BLaER1 (cell line): ENCODE results near the gene CCNT1.
A peak's percentile ranks its signal among the peaks of the same experiment; 100 is the strongest.
"Not testable (repeated sequence)": the region's sequence is repeated elsewhere in the genome, so short reads cannot be mapped to it uniquely, and the experiment has no call there.

Experiments used
- H3K27ac ChIP-seq: shearing (Covaris generic); formaldehyde crosslinking; 2 replicates; pipeline ENCODE4 v1.8.1; 2022
- H3K27me3 ChIP-seq: shearing (Covaris generic); formaldehyde crosslinking; 2 replicates; pipeline ENCODE4 v1.8.1; 2022
- H3K36me3 ChIP-seq: shearing (Covaris generic); formaldehyde crosslinking; 2 replicates; pipeline ENCODE4 v1.8.1; 2022
- H3K4me1 ChIP-seq: shearing (Covaris generic); formaldehyde crosslinking; 2 replicates; pipeline ENCODE4 v1.8.1; 2022
- H3K4me2 ChIP-seq: shearing (Covaris generic); formaldehyde crosslinking; 2 replicates; pipeline ENCODE4 v1.8.1; 2022
- H3K4me3 ChIP-seq: shearing (Covaris generic); formaldehyde crosslinking; 2 replicates; pipeline ENCODE4 v1.8.1; 2022
- H3K9ac ChIP-seq: shearing (Covaris generic); formaldehyde crosslinking; 2 replicates; pipeline ENCODE4 v1.8.1; 2022
- H3K9me3 ChIP-seq: shearing (Covaris generic); formaldehyde crosslinking; 2 replicates; pipeline ENCODE4 v1.8.1; 2022
- H4K20me1 ChIP-seq: shearing (Covaris generic); formaldehyde crosslinking; 2 replicates; pipeline ENCODE4 v1.8.1; 2022
- Cebpa-rat ChIP-seq: shearing (Covaris generic); IDR thresholded peaks from 2 replicates; pipeline ENCODE4 v1.8.1; 2022

Gene CCNT1

DNA sequence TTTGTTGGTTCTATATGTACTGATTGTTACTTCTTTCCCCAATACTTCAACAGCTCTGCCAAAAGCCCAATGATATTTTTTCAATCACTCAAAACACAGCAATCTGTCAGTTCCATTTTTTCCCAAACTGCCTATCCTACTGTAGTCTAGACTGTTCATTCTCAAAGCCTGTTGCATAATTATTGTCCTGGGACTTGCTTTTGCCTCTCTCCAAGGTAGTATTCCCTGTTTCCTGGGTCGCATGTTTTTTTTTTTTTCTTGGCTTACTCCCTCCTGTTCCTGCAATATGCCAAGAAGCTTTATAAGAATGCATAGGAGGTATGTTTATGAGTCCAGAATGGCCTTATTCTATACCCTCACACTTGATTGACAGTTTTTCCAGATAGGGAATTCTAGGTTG, 19.9 kb upstream of the CCNT1 start:
- Histone ChIP-seq H3K36me3 (no peaks in the 10 kb centered on the region), H3K4me2 (no peak overlapping the region), H3K27me3 (no peaks in the 10 kb centered on the region), H3K9me3 (no peaks in the 10 kb centered on the region), H3K9ac (no peak overlapping the region), H3K4me1 (no peaks in the 10 kb centered on the region), H3K4me3 (no peak overlapping the region), H4K20me1 (no peaks in the 10 kb centered on the region), H3K27ac (no peak overlapping the region)
- no peak for TF ChIP-seq Cebpa-rat

DNA sequence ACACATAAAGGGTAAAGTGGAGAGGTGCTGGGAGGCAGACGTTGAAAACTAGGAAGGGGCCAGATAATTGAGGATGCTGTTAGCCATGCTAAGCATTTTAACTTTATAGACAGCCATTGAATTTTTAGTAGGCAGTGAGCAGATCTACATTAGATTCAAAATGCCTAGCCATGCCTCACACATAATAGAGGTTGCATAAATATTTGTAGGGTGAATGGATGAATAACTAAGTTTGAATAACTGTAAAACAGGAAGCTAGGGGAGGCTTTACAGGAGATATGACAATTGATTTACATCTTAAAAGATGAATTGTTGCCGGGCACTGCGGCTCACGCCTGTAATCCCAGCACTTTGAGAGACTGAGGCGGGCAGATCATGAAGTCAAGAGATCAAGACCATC, 12.3 kb upstream of the CCNT1 start:
- Histone ChIP-seq H3K27ac (no peak overlapping the region), H3K4me1 (no peaks in the 10 kb centered on the region), H3K4me2 (no peak overlapping the region), H4K20me1 (no peaks in the 10 kb centered on the region), H3K9me3 (no peaks in the 10 kb centered on the region), H3K4me3 (no peak overlapping the region), H3K27me3 (no peaks in the 10 kb centered on the region), H3K9ac (no peak overlapping the region), H3K36me3 (no peaks in the 10 kb centered on the region)
- TF ChIP-seq Cebpa-rat: no peak

- not testable (repeated sequence) for H4K20me1 ChIP-seq, H3K27me3 ChIP-seq, H3K4me2 ChIP-seq, H3K36me3 ChIP-seq, H3K4me1 ChIP-seq, H3K9ac ChIP-seq, H3K27ac ChIP-seq, H3K4me3 ChIP-seq
- H3K9me3 ChIP-seq: peaks cover 28% of the 10 kb centered on the region
Observed at GRCh38 chr12:48720737-48721136, 4.2 kb upstream of the CCNT1 start.

DNA sequence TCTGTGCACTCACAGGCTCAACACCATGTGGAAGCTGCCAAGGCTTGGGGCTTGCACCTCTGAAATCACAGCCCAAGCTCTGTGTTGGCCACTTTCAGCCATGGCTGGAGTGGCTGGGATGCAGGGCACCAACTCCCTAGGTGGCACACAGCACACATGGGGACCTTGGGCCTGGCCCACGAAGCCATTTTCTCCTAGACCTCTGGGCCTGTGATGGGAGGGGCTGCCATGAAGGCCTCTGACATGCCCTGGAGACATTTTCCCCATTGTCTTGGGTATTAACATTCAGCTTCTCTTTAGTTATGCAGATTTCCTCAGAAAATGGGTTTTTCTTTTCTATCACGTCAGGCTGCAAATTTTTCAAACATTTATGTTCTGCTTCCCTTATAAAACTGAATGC, 3.7 kb upstream of the CCNT1 start:
- not testable (repeated sequence) for H3K27ac ChIP-seq, H3K27me3 ChIP-seq, H3K4me3 ChIP-seq, H3K4me2 ChIP-seq, H3K9ac ChIP-seq, H3K36me3 ChIP-seq
- Histone ChIP-seq H3K4me1 (peaks cover 14% of the 10 kb centered on the region), H3K9me3 (peaks cover 28% of the 10 kb centered on the region), H4K20me1 (peaks cover 12% of the 10 kb centered on the region)

DNA sequence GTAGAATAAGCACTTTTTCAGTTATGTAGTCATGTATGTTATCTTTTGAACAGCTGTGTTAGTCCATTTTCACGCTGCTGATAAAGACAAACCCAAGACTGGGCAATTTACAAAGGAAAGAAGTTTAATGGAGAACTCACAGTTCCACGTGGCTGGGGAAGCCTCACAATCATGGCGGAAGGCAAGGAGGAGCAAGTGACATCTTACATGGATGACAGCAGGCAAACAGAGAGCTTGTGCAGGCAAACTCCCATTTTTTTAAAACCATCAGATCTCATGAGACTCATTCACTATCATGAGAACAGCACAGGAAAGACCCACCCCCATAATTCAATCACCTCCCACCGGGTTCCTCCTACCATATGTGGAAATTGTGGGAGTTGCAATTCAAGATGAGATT, 2.5 kb upstream of the CCNT1 start:
- peaks cover 11% of the 10 kb centered on the region for H3K36me3 ChIP-seq
- H3K9me3 ChIP-seq: peaks cover 28% of the 10 kb centered on the region
- not testable (repeated sequence) for H3K4me2 ChIP-seq, H3K27ac ChIP-seq, H3K9ac ChIP-seq, H3K4me3 ChIP-seq, H3K27me3 ChIP-seq
- peaks cover 26% of the 10 kb centered on the region for H3K4me1 ChIP-seq
- peaks cover 24% of the 10 kb centered on the region for H4K20me1 ChIP-seq

GRCh38 chr12:48717252-48717695, 767 bp upstream of the CCNT1 start:
- Histone ChIP-seq H3K9ac (peak overlapping the region; percentile 94), H3K9me3 (peaks cover 28% of the 10 kb centered on the region), H3K4me2 (peak overlapping the region; percentile 87), H3K27ac (peak overlapping the region; percentile 96), H3K4me3 (peak overlapping the region; percentile 93), H3K4me1 (peaks cover 34% of the 10 kb centered on the region), H4K20me1 (peaks cover 41% of the 10 kb centered on the region), H3K27me3 (no peaks in the 10 kb centered on the region), H3K36me3 (peaks cover 27% of the 10 kb centered on the region)
- TF ChIP-seq Cebpa-rat: no peak

GRCh38 chr12:48716168-48716492, 377 bp downstream of the CCNT1 start:
- peaks cover 52% of the 10 kb centered on the region for H4K20me1 ChIP-seq
- H3K9ac ChIP-seq: peak overlapping the region; percentile 98
- H3K9me3 ChIP-seq: peaks cover 18% of the 10 kb centered on the region
- H3K4me2 ChIP-seq: peak overlapping the region; percentile 87
- peak overlapping the region; percentile 93 for H3K4me3 ChIP-seq
- H3K27me3 ChIP-seq: no peaks in the 10 kb centered on the region
- no peak for TF ChIP-seq Cebpa-rat
- peaks cover 34% of the 10 kb centered on the region for H3K4me1 ChIP-seq
- peaks cover 39% of the 10 kb centered on the region for H3K36me3 ChIP-seq
- peak overlapping the region; percentile 96 for H3K27ac ChIP-seq

GRCh38 chr12:48712209-48712608, 4.3 kb downstream of the CCNT1 start:
- Histone ChIP-seq H3K4me1 (peaks cover 33% of the 10 kb centered on the region), H3K9ac (no peak overlapping the region), H3K4me2 (no peak overlapping the region), H3K9me3 (no peaks in the 10 kb centered on the region), H3K27me3 (no peaks in the 10 kb centered on the region), H3K4me3 (no peak overlapping the region), H4K20me1 (peaks cover 91% of the 10 kb centered on the region), H3K36me3 (peaks cover 75% of the 10 kb centered on the region), H3K27ac (no peak overlapping the region)
- no peak for TF ChIP-seq Cebpa-rat

DNA sequence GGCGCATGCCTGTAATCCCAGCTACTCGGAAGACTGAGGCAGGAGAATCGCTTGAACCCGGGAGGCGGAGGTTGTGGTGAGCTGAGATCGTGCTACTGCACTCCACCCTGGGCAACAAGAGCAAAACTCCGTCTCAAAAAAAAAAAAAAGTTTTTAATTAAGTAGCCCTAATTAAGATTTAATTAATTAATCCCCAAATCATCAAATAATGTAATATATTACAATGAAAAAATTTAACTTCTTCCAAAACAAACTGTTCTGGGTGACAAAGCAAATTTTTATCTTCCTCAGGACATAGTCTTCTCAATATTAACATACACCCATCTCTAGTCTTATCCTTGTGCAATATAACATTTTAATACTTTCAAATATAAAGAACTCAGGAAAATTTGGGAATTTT, 17.7 kb downstream of the CCNT1 start:
- Histone ChIP-seq H3K36me3 (peaks cover 94% of the 10 kb centered on the region), H4K20me1 (peaks cover 74% of the 10 kb centered on the region)
- not testable (repeated sequence) for H3K27ac ChIP-seq, H3K4me3 ChIP-seq, H3K4me1 ChIP-seq, H3K27me3 ChIP-seq, H3K9me3 ChIP-seq, H3K4me2 ChIP-seq, H3K9ac ChIP-seq

DNA sequence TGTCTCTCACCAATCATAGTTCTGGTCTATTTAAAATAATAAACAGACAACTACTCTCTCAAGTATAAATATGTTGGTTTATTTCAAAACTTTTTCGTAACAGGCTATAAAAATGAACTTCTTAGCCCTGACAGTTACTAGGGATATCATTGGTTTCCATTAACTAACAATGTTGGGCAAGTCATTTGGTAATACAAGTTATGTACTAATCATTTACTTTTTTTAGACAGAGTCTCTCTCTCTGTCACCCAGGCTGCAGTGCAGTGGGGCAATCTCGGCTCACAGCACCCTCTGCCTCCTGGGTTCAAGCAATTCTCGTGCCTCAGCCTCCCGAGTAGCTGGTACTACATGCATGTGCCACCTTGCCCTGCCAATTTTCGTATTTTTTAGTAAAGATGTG, 19.9 kb downstream of the CCNT1 start:
- Histone ChIP-seq H4K20me1 (peaks cover 69% of the 10 kb centered on the region), H3K4me2 (no peak overlapping the region), H3K4me1 (no peaks in the 10 kb centered on the region), H3K27ac (no peak overlapping the region), H3K9ac (no peak overlapping the region), H3K4me3 (no peak overlapping the region), H3K9me3 (no peaks in the 10 kb centered on the region), H3K36me3 (peaks cover 93% of the 10 kb centered on the region), H3K27me3 (no peaks in the 10 kb centered on the region)
- TF ChIP-seq Cebpa-rat: no peak

DNA sequence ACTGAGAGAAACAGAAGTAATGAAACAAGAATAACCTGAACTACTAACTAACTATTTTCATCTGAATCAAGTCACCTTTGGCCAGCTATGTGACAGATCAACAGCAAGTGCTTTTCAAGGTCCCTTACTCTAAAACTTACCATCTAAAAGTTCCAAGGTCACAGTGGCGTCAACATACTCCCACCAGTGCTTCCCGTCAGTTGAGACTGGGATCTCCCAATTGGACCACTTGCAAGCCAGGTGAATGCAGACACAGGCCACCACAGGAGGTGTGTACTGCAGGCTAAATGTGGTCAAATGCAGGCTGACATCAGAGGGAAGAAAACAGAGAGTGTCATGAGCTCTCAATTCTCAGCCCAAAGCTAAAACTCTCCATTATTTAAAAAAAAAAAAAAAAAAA, 20.6 kb downstream of the CCNT1 start:
- Histone ChIP-seq H3K9ac (no peak overlapping the region), H3K4me1 (no peaks in the 10 kb centered on the region), H3K9me3 (no peaks in the 10 kb centered on the region), H3K27me3 (no peaks in the 10 kb centered on the region), H3K4me3 (no peak overlapping the region), H3K27ac (no peak overlapping the region), H3K36me3 (peaks cover 98% of the 10 kb centered on the region), H3K4me2 (no peak overlapping the region), H4K20me1 (peaks cover 69% of the 10 kb centered on the region)
- no peak for TF ChIP-seq Cebpa-rat
